Transverse colon (tissue), 4 donors: ENCODE results near the gene KCNMB1.

Source experiments
- EP300 ChIP-seq: sonication (generic); formaldehyde crosslinking; IDR thresholded peaks from one replicate; pipeline ENCODE4 v1.6.1; 2017; ENCODE audit warnings: antibody characterized with exemption, low read depth
- POLR2A ChIP-seq: fragments of 450-650 bp; IDR thresholded peaks from one replicate; pipeline ENCODE4 v1.6.1; 2016; ENCODE audit warnings: antibody characterized with exemption, mild to moderate bottlenecking, moderate library complexity
- POLR2AphosphoS5 ChIP-seq, 3 donors: sonication (generic); formaldehyde crosslinking; IDR thresholded peaks; one replicate each; pipeline ENCODE4 v1.6.1; 2016; ENCODE audit warnings: antibody characterized with exemption in 3 of 3
- TF ChIP-seq, protein P1 (sequence below), 5 experiments: fragments of 200-600 bp in 3 of 5; fragments of 450-650 bp in 2 of 5; sonication (generic) in 3 of 5; IDR thresholded peaks; 1 replicate in 2 of 5; 2 replicates in 3 of 5; pipeline ENCODE4 v1.5.1; 2016 to 2017; ENCODE audit warnings: antibody characterized with exemption in 5 of 5, inconsistent platforms in 3 of 5, mild to moderate bottlenecking in 2 of 5, moderate library complexity in 1 of 5

- TF ChIP-seq, protein P1, sequence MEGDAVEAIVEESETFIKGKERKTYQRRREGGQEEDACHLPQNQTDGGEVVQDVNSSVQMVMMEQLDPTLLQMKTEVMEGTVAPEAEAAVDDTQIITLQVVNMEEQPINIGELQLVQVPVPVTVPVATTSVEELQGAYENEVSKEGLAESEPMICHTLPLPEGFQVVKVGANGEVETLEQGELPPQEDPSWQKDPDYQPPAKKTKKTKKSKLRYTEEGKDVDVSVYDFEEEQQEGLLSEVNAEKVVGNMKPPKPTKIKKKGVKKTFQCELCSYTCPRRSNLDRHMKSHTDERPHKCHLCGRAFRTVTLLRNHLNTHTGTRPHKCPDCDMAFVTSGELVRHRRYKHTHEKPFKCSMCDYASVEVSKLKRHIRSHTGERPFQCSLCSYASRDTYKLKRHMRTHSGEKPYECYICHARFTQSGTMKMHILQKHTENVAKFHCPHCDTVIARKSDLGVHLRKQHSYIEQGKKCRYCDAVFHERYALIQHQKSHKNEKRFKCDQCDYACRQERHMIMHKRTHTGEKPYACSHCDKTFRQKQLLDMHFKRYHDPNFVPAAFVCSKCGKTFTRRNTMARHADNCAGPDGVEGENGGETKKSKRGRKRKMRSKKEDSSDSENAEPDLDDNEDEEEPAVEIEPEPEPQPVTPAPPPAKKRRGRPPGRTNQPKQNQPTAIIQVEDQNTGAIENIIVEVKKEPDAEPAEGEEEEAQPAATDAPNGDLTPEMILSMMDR (IDR thresholded peaks at IDR 0.05) = no peak
- TF ChIP-seq POLR2A = no peak
- no peak for TF ChIP-seq POLR2AphosphoS5 (IDR thresholded peaks at IDR 0.05)
- TF ChIP-seq EP300 = no peak
Observed at GRCh38 chr5:170343177-170343576, 46.0 kb downstream of the KCNMB1 start.
